GM12872 (cell line): Measurements from ENCODE around the gene PCOLCE2.
A peak's percentile ranks its signal among the peaks of the same experiment; 100 is the strongest.

ENCODE experiments used
- TF ChIP-seq, protein P1 (sequence below): IDR thresholded peaks from 3 replicates; pipeline ENCODE4 v1.5.1; 2011; ENCODE audit warnings: low read depth, mild to moderate bottlenecking, low read length, moderate library complexity; ENCODE audit not compliant: insufficient read depth

The PCOLCE2 gene, protein sequence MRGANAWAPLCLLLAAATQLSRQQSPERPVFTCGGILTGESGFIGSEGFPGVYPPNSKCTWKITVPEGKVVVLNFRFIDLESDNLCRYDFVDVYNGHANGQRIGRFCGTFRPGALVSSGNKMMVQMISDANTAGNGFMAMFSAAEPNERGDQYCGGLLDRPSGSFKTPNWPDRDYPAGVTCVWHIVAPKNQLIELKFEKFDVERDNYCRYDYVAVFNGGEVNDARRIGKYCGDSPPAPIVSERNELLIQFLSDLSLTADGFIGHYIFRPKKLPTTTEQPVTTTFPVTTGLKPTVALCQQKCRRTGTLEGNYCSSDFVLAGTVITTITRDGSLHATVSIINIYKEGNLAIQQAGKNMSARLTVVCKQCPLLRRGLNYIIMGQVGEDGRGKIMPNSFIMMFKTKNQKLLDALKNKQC

DNA sequence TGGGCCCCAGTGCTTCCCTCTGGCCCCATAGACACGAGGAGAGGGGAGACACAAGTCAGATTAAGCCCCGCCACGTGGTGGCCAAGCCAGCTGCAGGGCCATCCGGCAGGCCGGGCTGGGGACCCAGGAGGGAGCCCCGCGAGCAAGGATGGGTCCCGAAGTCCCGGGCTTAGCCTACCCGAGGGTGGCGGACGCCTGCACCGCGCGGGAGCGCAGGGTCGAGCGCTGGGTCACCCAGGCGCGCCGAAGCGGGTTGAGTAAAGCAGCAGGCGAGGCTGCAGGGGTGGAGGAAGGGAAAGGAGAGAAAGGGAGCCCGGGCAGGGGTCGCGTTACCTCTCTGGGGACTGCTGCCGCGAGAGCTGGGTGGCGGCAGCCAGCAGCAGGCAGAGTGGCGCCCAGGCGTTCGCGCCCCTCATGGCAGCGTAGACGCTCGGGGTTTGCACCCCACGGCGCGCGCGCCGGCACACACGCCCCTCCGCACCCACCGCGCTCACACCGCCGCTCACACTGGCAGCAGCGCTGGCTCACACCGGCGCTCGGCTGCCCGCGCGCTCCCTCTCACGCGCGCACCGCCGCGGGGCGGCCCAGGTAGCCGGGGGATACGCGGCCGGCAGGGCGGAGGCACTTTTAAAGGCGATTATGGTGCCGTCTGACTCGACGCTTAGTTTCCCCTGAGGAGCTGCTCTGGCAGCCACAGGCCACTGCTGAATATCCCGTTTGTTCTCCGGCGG is at the start of gene PCOLCE2:
Gene PCOLCE2 (minus strand): TSS at position 603 of the 731 bp plus-strand sequence. CDS start 187 bp downstream, at position 416.
- TF ChIP-seq, protein P1, sequence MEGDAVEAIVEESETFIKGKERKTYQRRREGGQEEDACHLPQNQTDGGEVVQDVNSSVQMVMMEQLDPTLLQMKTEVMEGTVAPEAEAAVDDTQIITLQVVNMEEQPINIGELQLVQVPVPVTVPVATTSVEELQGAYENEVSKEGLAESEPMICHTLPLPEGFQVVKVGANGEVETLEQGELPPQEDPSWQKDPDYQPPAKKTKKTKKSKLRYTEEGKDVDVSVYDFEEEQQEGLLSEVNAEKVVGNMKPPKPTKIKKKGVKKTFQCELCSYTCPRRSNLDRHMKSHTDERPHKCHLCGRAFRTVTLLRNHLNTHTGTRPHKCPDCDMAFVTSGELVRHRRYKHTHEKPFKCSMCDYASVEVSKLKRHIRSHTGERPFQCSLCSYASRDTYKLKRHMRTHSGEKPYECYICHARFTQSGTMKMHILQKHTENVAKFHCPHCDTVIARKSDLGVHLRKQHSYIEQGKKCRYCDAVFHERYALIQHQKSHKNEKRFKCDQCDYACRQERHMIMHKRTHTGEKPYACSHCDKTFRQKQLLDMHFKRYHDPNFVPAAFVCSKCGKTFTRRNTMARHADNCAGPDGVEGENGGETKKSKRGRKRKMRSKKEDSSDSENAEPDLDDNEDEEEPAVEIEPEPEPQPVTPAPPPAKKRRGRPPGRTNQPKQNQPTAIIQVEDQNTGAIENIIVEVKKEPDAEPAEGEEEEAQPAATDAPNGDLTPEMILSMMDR: no peak

DNA sequence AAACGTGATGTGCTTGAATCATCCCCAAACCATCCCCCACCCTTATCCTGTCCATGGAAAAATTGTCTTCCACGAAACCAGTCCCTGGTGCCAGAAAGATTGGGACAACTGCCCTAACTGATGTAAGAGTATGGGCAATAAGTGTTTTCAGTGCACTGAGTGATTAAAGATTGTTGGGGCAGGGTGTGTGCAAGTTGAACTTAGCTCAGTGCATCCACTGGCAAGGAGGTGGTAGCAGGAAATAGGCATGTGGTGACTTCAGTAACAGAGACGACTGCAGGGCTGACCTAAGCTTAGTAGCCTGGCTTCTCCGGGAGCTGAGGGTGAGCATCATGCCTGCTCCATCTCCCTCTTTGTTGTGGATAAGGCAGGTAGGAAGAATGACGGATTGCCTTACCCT is 47.1 kb upstream of the PCOLCE2 start:
- TF ChIP-seq, protein P1: no peak

DNA sequence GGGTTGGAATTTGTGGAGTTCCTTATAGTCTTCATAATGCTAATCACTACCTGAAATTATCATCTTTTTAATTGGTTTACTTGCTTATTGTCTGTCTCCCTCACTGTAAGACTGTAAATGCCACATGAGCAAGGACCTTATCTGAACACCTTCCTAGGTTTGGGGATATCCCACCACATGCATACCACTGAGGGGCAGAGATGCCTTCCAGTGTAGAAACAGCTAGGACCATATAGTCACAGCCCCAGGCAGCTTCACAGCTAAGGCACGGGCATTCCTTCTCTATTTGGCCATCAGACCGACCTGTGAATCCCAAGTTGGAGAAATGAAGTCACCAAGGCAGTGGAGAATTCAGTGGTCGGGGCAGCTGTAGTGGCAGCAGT is 46.0 kb upstream of the PCOLCE2 start:
- TF ChIP-seq, protein P1: no peak

DNA sequence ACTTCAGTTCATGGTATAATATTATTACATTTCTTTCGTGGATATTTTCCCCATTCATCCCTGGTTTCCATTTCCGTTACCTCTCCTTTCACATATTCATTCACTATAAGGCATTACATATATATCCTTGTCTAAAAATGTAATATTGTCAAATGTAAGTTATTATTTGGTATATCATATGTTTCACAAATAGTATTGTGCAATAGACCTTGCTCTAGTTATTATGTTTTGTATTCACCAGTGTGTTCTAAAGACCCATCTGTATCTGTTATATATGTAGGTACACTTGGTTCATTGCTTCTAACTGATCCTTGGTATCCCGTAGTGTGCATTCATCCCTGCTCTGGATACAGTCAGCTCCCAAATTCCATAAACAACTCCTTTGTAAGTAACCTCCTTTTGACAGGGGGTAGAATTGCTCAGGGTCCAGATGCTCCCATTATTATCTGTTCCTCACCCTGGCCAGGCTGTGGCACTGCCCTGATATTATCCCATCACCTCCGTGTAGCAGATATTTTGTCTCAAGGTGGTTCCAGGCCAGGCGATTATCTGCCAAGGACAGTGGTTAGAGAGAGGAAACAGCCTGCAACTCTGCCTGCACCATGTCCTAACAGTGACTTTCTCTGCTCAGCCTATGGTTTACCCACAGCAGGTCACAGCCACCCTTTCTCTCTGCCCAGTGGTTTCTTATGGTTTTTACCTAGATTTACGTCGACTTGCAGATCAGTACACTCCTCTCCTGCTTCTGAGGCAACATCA is 45.4 kb upstream of the PCOLCE2 start:
- TF ChIP-seq, protein P1: no peak

DNA sequence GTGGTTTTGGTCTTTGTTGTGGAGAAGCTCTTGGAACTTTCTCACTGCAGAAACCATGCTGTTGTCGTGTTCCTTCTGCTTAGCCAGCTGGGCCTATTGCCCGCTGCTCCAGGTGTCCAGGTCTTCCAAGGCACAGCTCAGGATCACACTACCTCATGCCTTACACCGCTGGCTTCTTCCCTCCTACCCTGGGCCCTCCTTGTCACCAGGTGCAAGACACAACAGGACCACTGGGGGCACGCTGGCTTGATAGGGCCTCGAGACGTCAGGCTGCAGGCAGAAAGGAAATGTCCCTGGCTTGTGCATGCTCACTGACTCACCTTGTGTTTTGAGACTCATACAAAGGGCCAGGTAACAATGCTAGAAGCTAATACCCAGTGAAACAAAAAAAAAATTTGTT is 42.3 kb upstream of the PCOLCE2 start:
- TF ChIP-seq, protein P1: peak; percentile 57

DNA sequence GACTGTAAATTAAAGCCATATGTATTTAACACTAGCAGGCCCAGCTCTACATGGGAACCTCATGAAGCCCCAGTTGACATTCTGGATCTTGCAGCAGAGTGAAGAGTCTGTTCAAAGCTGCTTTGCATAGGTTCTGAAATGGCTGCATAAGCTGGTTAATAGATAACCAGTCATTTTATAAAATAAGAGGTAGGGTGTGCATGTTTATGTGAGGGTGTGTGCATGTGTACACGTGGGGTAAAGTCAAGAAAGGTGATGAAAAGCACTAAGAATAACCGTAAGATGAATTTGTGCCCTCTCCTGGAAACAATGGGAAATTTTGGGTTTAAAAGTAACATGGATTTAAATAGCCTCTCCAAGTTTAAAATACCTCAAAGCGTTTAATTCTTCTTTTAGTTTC is 41.6 kb upstream of the PCOLCE2 start:
- TF ChIP-seq, protein P1: no peak

DNA sequence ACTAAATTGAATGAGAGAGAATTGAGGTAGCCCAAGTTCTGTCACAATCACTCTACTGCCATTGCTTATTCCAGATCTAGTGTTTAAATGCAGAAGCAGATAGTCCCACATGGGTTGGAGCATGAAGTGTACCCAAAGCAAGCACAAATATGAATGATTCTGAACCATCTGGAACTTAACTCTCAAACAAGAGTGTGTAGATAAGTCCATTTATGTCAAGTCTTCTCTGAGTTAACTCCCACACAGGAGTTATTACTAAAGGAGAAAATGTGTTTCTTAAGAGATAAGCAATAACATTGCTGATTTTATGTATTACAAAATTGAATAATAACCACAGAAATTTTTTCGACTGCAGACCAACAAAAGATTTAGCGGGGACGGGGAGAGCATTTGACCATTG is 41.0 kb upstream of the PCOLCE2 start:
- TF ChIP-seq, protein P1: no peak
